ENCODE data around the gene MDM4.

DNA sequence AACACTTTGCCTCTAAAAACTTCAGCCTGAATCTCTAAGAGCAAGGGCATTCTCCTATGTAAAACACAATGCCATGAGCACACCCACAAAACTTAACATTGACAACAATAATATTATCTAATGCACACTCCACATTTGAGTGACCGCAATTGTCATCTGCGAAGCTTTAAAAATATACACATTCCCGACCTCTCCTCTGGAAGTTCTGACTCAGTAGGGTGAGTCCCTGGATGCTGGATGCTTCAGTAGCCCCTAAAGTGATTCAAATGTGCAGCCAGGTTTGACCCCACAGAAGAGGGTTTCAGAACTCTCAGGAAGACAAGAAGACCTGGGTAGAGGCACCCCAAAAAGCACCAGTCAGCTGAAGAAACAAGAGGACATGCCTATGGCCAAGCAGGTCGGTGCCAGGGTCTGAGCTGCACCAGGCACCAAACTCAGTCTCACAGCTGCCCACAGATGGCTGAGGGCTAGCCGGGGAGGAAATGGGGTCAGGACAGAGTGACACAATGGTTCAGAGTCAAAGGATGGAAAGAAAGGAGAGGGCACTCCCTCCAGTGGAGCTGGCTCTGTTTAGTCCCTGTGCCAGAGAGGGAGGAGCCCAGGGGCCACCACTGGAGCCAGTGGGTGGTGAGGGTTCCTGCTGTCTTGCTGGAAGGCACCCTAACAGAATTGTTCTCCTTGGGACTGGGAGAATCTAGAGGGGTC lies 39.0 kb upstream of the MDM4 start:
- TF ChIP-seq, protein P1, sequence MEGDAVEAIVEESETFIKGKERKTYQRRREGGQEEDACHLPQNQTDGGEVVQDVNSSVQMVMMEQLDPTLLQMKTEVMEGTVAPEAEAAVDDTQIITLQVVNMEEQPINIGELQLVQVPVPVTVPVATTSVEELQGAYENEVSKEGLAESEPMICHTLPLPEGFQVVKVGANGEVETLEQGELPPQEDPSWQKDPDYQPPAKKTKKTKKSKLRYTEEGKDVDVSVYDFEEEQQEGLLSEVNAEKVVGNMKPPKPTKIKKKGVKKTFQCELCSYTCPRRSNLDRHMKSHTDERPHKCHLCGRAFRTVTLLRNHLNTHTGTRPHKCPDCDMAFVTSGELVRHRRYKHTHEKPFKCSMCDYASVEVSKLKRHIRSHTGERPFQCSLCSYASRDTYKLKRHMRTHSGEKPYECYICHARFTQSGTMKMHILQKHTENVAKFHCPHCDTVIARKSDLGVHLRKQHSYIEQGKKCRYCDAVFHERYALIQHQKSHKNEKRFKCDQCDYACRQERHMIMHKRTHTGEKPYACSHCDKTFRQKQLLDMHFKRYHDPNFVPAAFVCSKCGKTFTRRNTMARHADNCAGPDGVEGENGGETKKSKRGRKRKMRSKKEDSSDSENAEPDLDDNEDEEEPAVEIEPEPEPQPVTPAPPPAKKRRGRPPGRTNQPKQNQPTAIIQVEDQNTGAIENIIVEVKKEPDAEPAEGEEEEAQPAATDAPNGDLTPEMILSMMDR (IDR thresholded peaks at IDR 0.05): no peak
- TF ChIP-seq POLR2A (IDR thresholded peaks at IDR 0.05): no peak
- TF ChIP-seq POLR2AphosphoS5 (IDR thresholded peaks at IDR 0.05): no peak

Measured in prostate gland (tissue), 2 donors.